Stimulated activated naive CD8-positive, alpha-beta T cell treated with anti-CD3 and anti-CD28 coated beads, Interleukin-15, Interleukin-2, amounts not matched to agents 100 U/mL and 50 U/mL, for 24 hours (primary cell): ENCODE results near the gene PCNX1.
A peak's percentile ranks its signal among the peaks of the same experiment; 100 is the strongest.
"Not testable (repeated sequence)": the region's sequence is repeated elsewhere in the genome, so short reads cannot be mapped to it uniquely, and the experiment has no call there.

ENCODE experiments used
- ATAC-seq: fragments of 150-1000 bp; cut with Tn5 transposase; one replicate; pipeline ENCODE4 v1.10.0; 2021
- DNase-seq: peaks from one replicate; pipeline ENCODE4 v3.0.0; 2021

The PCNX1 gene

DNA sequence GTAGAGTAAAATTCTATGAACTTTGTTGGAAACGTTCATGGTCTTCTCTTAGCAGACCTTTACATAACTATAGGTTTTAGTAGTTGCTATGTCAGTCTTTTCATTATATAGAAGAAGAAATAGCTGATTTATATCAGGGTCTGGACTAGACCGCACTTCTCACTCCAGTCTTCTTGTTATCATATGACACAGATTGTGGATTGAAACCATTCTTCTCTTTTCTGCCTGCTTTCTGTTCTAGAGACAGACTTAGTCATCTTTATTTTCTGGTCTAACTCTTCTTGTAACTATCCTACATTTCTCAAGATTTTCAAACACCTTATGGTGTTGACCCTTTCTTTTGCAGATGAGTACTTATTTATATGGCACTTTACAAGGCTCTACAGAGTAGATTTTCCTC is 55.7 kb downstream of the PCNX1 start:
- DNase-seq (no peak), ATAC-seq (no peak)

DNA sequence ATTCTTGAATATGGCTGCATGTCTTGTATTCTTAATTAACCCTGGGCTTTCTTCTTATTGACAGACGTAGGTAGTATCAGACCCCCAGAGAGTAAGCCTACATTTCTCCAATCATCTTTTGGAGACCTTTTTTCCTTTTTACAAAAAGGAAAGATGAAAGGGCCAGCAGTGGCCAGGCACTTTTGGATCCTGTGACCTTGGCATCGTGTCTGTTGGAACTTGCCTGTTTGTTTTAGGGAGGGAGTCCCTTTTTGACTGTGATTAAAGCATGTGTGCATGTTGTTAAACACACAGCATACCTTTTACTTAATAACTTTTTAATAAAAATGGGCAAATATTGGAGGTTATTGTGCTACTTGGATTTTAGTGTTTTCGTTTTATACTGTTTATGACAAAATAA is 57.2 kb downstream of the PCNX1 start:
- no peak for DNase-seq
- ATAC-seq = no peak

- DNase-seq = no peak
- ATAC-seq = no peak
Measured at GRCh38 chr14:70971560-70971959, 64.3 kb downstream of the PCNX1 start.

GRCh38 chr14:70972107-70972976 is 65.1 kb downstream of the PCNX1 start:
- DNase-seq (peak; percentile 86), ATAC-seq (peak; percentile 80)

- ATAC-seq (no peak), DNase-seq (no peak)
Measured at GRCh38 chr14:70976591-70976990, 69.3 kb downstream of the PCNX1 start.

GRCh38 chr14:70981000-70981952 is 74.0 kb downstream of the PCNX1 start:
- no peak for ATAC-seq

DNA sequence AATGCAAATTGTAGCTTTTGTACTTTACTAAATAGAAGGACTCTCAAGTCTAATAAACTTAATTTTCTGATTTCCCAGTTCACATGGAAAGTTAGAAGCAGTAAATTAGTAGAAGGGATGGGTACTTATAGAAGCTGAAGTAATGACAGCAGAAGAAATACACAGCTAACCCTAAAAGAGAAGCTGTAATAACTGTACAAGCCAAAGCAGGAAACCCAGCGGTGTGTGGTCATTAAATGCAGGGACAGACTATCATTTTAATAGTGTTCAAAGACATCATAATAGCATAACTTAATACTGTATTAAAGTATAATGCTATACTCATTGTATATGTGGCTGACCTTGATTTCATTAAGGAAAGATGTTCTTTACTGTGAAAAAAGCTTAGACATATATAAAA is 74.9 kb downstream of the PCNX1 start:
- ATAC-seq = no peak
- DNase-seq = no peak

More at GRCh38 chr14:70981000-70981952, 74.0 kb downstream of the PCNX1 start:
- DNase-seq = no peak

DNA sequence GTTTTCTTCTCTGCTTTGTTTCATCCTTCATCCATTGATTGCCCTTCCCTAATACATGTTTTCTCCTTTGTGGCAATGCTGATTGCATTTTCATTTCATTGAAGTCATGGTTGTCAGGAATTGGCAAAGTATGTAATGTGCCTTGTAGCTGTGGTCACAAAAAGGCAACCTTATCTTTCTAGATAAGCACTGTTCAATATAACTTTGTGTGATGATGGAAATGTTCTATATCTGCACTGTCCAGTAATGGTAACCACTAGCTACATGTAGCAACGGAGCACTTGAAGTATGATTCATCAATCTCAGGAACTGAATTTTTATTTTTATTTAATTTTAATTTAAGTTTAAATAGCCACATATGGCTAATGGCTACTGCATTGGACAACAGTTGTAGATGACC is 79.8 kb downstream of the PCNX1 start:
- ATAC-seq (peak; percentile 57), DNase-seq (no peak)

DNA sequence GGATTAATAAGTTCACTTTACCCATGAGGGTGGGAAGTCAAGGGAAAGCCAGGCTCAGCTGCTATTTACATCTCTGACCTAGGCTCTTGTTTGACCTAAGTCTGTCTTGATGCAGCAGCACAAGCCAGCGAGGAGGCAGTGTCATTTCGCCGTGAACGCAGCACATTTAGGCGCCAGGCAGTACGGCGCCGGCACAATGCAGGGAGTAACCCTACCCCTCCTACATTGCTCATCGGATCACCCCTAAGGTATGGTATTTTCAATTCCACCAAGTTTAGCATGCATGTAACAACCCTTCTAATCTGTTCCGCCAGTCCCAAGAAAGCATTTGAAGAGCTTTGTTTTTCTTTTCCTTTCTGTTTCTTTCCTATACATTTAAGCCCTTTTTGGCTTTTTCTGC is 81.2 kb downstream of the PCNX1 start:
- ATAC-seq = no peak
- no peak for DNase-seq

- ATAC-seq (no peak), DNase-seq (no peak)
Measured at GRCh38 chr14:70993931-70994330, 86.7 kb downstream of the PCNX1 start.

DNA sequence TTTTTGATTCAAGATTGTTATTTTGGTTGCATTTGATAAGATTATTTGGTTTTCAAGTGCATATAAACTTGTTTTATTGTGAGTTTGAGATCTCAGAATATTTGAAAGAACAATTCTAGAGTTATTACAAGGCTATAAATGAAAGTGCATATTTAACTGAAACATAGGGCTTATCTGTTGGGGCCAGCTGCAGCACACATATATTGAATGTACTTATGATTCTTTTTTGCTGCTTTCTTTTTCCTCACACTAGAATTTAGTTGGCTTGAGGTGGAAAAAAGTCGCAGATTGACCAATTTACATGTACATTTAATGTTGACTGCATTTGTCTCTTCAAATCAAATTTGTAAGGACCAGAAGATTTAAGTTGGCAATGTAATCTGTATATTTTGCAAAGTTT is 88.0 kb downstream of the PCNX1 start:
- DNase-seq = no peak
- ATAC-seq = no peak

DNA sequence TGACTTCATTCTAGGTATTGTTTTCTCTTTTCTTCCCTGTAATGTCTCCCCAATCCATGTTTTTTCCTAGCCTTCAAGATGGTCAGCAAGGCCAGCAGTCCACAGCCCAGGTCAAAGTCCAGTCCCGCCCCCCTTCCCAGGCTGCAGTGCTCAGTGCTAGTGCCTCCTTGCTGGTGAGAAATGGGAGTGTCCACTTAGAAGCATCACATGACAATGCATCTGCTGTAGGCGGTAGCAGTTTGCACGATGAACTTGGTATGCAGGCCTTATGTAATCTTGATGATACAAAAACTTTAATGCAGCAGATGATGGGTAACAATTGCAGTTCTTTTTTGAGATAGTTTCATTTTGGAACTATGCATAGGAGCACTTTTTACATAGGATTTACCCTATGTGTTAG is 88.4 kb downstream of the PCNX1 start:
- DNase-seq = no peak
- no peak for ATAC-seq

- peak; percentile 51 for ATAC-seq
- DNase-seq = no peak
Measured at GRCh38 chr14:70999117-70999516, 91.9 kb downstream of the PCNX1 start.

DNA sequence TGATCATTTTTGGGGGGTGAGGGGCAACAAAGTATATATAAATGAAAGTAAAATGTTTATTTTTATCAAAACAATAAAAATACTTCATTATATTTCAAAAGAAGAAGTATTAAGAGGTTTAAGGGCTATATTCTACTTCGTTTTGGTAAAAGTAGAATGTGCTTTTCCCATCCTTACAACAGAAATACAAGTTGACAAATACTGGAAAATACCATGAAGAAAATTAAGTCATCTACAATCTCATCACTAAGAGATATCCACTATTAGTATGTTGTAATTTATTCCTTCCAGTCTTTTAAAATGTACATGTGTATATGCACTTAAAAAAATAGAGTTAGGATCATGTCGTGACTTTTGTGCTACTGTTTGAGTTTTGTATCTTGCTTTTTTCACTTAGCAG is 92.8 kb downstream of the PCNX1 start:
- no peak for DNase-seq
- no peak for ATAC-seq

DNA sequence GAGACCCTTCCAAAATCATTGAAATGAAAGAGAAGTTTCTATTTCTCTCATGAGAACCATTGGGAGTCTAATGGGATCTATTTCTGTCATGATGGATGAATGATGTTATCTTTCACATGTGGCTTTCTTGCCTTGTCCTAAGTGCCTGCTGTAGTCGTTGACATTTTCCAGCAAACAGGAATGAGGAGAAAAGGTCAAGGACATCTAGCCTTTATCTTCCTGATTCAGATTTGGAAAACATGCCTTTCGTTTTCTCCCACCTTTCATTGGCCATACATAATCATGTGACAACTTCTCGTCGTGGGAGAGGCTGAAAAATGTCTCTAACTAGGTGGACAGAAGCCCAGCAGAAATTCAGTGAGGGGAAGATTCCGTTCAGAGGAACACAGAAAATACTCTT is 94.5 kb downstream of the PCNX1 start:
- DNase-seq = no peak
- no peak for ATAC-seq

- ATAC-seq (no peak), DNase-seq (no peak)
Measured at GRCh38 chr14:71003156-71003555, 95.9 kb downstream of the PCNX1 start.

DNA sequence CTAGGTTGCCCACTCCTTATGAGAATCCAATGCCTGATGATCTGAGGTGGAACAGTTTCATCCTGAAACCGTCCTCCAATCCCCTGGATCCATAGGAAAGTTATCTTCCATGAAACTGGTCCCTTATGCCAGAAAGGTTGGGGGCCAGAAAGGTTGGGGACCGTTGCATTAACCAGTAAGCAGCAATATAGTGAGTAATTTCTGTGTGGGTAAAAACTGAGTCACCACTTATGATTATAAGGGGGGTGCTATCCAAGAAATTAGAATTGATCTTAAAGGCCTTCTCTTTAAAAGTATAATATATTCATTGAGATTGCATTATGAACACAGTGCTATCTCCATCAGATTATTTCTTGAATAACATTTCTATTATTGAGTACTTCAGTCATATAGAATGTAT is 97.2 kb downstream of the PCNX1 start:
- ATAC-seq = no peak
- no peak for DNase-seq

DNA sequence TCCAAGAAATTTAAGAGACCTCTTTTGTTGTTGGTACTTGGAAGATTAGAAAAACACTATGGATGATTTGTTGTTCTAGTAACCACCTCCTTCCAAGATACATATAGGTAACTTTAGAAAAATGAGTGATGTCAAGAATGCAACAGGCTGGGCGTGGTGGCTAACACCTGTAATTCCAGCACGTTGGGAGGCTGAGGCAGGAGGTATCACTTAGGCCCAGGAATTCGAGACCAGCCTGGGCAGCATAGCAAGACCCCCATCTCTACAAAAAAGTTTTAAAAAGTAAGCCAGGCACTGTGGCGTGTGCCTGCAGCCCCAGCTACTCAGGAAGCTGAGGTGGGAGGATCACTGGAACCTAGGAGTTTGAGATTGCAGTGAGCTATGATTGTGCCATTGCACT is 97.8 kb downstream of the PCNX1 start:
- ATAC-seq (no peak), DNase-seq (no peak)

- DNase-seq = no peak
- ATAC-seq = no peak
Measured at GRCh38 chr14:71006200-71006563, 98.9 kb downstream of the PCNX1 start.

- no peak for DNase-seq
- ATAC-seq = no peak
Measured at GRCh38 chr14:71011479-71011878, 104.2 kb downstream of the PCNX1 start.

- ATAC-seq (no peak), DNase-seq (no peak)
Measured at GRCh38 chr14:71012888-71013287, 105.6 kb downstream of the PCNX1 start.

- ATAC-seq (no peak), DNase-seq (no peak)
Measured at GRCh38 chr14:71013551-71014192, 106.4 kb downstream of the PCNX1 start.

GRCh38 chr14:71019917-71020316 is 112.7 kb downstream of the PCNX1 start:
- not testable (repeated sequence) for ATAC-seq, DNase-seq
